ENCODE results near the gene SLC22A16.

Gene SLC22A16

DNA sequence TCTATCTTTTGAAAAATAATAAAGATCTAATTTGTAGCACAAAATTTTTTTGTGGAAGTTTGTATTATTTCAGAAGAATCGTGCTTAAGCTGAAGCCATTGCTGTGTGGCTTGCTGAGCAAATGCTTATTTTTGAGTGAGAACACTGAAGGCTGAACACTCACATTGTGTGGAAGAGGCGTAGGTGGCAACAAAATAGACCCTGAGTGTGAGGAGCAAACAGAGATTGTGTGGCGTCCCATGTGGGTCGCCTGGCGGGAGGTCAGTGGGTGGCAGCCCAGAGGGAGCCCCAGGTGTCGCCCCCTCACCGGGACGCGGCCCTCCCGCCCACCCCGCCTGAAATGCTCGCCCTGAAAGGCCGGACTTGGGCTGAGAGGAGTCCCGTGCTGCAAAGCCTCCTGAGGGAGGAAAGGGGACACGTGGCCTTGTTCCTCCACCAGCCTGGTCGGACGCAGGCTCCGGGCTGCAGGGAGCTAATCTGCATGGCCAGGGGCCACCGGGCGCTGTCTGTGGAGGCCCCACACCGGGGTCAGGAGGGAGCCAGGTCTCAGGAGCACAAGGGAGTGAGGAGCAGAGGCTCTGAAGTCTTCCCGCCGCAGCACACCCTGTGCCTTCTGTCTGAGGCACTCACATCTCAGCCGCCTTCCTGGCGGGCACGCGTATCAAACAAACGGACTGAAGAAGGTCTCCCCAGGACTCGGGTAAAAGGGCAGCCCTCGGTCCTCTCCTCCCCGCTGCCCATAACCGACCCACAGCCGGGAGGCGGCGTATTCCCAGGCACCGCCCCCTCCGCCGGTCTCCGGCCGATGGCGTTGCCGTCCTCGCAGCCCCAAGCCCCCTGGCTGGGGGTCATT is 77.0 kb downstream of the SLC22A16 start:
- DNase-seq: no peak

DNA sequence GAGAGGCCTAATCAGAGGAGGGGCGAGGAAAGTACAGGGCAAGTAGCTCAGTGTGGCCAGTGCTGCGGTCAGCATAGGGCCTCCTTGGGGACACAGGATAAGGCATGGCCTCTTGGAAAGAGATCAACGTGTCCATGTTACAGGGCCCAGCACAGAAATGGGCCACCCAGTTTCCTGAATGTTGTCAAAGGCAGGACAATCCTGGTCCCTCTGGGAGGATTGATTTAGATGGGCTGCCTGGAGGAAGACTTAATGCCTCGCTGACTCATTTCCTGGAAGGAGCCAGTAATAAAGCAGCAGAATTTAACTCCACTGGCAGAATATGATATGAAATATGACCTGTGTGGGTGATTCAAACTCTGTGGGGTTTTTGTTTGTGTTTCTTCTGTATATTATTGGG is 77.6 kb downstream of the SLC22A16 start:
- DNase-seq: peak in 1 of 2 experiments; percentile 31

DNA sequence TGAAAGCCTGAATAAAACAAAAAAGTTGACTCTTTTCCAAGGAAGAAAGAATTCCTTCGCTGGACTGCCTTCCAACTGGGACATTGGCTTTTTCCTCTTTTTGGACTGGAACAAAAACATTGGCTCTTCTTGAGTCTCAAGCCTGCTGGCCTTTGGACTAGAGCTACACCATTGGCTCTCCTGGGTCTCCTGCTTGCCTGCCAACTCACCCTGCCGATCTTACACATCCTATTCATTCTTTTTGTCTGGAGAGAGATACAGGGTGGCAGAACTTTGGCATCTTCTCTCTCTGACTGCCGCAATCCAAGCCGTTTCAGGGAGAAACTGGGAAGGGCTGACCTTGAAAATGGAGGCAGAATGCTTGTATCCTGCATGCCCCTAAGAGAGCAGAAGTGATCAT is 81.2 kb downstream of the SLC22A16 start:
- DNase-seq: no peak

- no peak for DNase-seq
Observed at GRCh38 chr6:110394409-110394808, 82.0 kb downstream of the SLC22A16 start.

DNA sequence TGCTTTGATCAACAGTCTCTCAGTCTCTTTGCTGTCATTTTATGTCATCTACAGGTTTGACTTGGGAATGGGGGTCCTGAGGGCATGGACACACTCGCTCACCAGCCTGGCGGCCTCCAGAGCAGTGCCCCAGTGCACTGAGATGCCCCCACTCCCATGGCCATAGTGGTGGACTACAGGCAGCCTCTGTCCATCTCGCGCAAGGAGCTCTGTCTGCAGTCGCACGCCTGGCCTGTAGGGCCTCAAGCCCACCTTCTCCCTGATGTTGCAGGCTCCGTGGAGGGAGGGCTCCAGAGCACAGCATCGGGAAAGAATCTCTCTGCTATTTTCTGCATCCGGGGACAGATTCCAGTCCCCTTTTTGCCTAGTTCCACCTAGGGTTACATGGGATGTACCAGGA is 83.7 kb downstream of the SLC22A16 start:
- DNase-seq: no peak

GRCh38 chr6:110390404-110390803 is 86.0 kb downstream of the SLC22A16 start:
- no peak for DNase-seq

DNA sequence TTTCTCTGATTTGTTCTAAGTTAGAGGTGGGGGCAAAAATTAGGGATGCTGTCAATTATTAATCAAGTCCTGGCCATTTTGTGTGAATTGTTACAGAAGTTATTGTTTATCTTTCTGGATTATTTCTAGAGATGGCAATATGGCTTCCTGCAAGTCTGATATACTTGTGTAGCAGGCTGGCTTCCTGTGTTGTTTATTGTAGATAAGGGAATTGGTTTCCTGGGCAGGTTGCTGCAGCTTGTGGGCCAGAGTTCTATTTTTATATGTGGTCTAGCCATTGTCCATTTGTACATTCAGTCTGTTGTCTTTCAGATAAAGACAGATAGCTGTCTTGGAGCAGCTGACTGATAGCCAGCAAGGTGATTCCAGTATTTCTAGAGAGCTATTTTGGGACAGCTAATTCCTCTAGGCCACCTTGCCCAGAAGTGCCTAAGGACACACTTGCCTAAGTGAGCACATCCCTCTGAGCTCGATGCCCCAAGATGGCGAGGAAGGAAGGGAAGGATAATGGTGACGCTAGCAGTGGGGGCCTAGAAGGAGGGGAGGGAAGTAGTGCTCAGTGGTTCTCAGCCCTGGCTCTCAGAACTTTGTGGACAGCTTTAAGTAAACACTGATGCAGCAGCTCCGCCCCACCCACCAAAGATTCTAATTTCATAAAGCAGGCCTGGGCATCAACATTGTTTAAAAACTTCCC is 86.6 kb downstream of the SLC22A16 start:
- no peak for DNase-seq

DNA sequence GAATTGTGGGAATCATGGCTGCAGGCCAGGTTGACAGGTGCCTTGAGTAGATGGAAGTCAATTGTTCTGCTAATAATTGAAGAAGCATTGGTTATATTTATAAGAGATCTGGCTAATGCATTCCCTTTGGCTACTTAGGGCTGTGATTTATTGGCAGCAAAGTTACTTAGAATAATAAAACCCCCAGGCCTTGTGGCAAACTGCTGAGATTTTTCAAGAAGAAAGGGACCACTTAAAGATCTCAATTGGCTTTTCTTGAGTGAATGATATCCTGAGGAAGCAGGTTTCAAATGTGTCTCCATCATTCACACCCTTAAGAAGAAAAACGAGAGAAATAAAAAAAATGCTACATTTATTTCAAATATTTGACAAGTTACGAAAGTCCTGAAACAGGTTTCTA is 88.4 kb downstream of the SLC22A16 start:
- no peak for DNase-seq

DNA sequence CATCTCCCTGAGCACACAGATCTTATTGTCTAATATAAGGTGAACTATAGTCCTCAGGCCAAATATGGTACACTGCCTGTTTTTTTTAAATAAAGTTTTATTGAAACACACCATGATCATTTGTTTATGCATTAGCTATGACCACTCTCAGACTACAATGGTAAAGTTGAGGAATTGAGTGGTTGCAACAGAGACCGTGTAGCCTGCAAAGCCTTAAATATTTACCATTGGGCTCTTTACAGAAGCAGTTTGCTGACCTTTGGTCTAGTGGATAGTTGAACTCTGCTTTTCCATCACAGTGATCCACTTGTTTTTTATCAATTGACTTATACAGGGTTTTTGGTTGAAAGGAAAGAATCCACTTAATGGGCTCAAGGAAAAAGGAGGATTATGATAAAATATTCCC is 91.0 kb downstream of the SLC22A16 start:
- no peak for DNase-seq

DNA sequence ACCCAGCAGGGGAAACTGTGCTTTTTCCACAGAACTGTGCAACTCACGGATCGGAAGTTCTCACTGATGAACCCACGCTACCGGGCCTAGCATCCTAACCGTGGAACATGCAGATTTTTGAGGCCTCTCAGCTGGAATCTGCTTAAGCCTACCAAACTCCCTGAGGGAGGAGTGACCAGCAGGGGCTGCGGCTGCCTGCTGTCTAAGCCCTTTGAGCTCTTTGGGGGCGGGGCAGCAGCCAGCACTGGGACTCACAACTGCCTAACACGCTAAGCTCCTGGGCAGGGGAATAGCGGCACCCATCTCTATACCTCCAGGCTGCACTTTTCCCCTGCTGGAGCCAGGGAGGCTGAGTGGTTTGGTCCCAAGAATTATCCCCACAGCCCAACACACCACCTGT is 97.9 kb downstream of the SLC22A16 start:
- no peak for DNase-seq

All from SW 1271 (cell line).